PC-9 (cell line): ENCODE data around the gene AEN. TPM values are rescaled to one million over a fixed set of nuclear protein-coding genes. Genes with fewer than 3 reads are reported as not detected.

Source experiments
- BruUV-seq: library from RNA; stranded (reverse); fragments of 400-500 nt; replicated peaks from 2 replicates; lab custom pipeline; 2021; lab: Mats Ljungman, UMichigan
- CTCF ChIA-PET: fragments of 300-600 bp; sonication (Branson Sonifier 250); formaldehyde crosslinking; loops from one replicate; lab custom pipeline; 2022; ENCODE audit warnings: antibody characterized with exemption; lab: Charles Lee
- POLR2A ChIA-PET: fragments of 300-600 bp; sonication (Branson Sonifier 250); formaldehyde crosslinking; loops from one replicate; lab custom pipeline; 2022; ENCODE audit warnings: antibody characterized with exemption; ENCODE audit not compliant: unreplicated experiment; lab: Charles Lee
- DNase-seq, 2 experiments: peaks; one replicate each; pipeline versions ENCODE4 v3.0.0 to v3.0.0-alpha.2; 2015 to 2022; ENCODE audit warnings: mixed read lengths in 1 of 2
- H2AFZ ChIP-seq: fragments of 200-600 bp; sonication (generic); 2 replicates; pipeline ENCODE4 v1.8.1; 2017; ENCODE audit warnings: antibody characterized with exemption
- H3F3A ChIP-seq: fragments of 200-600 bp; sonication (generic); 2 replicates; pipeline ENCODE4 v1.8.1; 2017; ENCODE audit warnings: antibody characterized with exemption, mild to moderate bottlenecking, low read depth; ENCODE audit not compliant: insufficient read depth
- H3K27ac ChIP-seq: fragments of 200-600 bp; sonication (generic); 2 replicates; pipeline ENCODE4 v1.6.1; 2016; ENCODE audit warnings: mixed run types
- H3K27me3 ChIP-seq: fragments of 200-600 bp; sonication (generic); 2 replicates; pipeline ENCODE4 v1.6.1; 2016; ENCODE audit warnings: low read depth, mixed run types; ENCODE audit not compliant: insufficient read depth
- H3K36me3 ChIP-seq: fragments of 200-600 bp; sonication (generic); 2 replicates; pipeline ENCODE4 v1.6.1; 2016; ENCODE audit warnings: low read depth, mixed run types
- H3K4me1 ChIP-seq: fragments of 200-600 bp; sonication (generic); replicated peaks from 2 replicates; pipeline ENCODE4 v1.6.1; 2016; ENCODE audit warnings: mixed run types; ENCODE audit not compliant: insufficient read depth
- H3K4me2 ChIP-seq: fragments of 200-600 bp; sonication (generic); 2 replicates; pipeline ENCODE4 v1.6.1; 2017; ENCODE audit warnings: mixed run types
- H3K4me3 ChIP-seq: fragments of 200-600 bp; sonication (generic); 2 replicates; pipeline ENCODE4 v1.6.1; 2016; ENCODE audit warnings: mixed run types
- H3K79me2 ChIP-seq: fragments of 200-600 bp; sonication (generic); 2 replicates; pipeline ENCODE4 v1.6.1; 2017; ENCODE audit warnings: low read depth, mixed run types
- H3K9me2 ChIP-seq: fragments of 200-600 bp; sonication (generic); 2 replicates; pipeline ENCODE4 v1.8.1; 2017; ENCODE audit warnings: mild to moderate bottlenecking; ENCODE audit not compliant: insufficient read depth
- H3K9me3 ChIP-seq: fragments of 200-600 bp; sonication (generic); 2 replicates; pipeline ENCODE4 v1.8.1; 2016; ENCODE audit warnings: low read depth; ENCODE audit not compliant: insufficient read depth
- H4K20me1 ChIP-seq: fragments of 200-600 bp; sonication (generic); 2 replicates; pipeline ENCODE4 v1.8.1; 2017; ENCODE audit not compliant: insufficient read depth
- EZH2 ChIP-seq: fragments of 200-600 bp; sonication (generic); IDR thresholded peaks from 2 replicates; pipeline ENCODE4 v1.8.0; 2017; ENCODE audit warnings: antibody characterized with exemption, low read depth
- intact Hi-C: fragments of 100-400 bp; cut with micrococcal nuclease; formaldehyde crosslinking; loops from one replicate; pipeline ENCODE4 v1.10.0; 2022; ENCODE audit not compliant: unreplicated experiment
- total RNA-seq: library from RNA; stranded (reverse); gene quantifications from 2 replicates; pipeline ENCODE4 v1.2.3, GENCODE V29; 2021
- TF ChIP-seq, protein P1 (sequence below): fragments of 200-600 bp; sonication (generic); conservative IDR thresholded peaks from 2 replicates; pipeline ENCODE4 v1.6.1; 2017; ENCODE audit warnings: mixed run types, antibody characterized with exemption, mild to moderate bottlenecking, moderate library complexity

The AEN gene
- total RNA-seq, 1 experiment from 2014 or later = 7.8 TPM

DNA sequence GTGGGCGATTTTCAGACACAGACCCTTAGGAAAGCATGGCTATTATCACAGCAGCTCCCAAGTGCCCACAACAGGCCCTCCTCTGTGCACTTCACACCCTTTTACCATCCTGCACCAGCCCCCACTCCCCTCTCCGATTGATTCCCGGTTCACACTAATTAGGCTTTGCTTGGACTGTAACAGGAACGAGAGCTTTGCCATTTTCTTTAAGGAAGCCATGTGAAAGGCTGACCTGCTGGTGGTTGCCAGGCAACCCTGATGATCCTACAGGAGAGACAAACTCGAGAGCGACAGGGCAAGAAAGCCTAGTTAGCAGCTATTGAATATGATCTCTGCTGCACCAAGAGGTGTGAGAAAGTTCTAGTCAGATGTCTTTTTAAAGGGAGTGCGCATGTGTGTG, 46.5 kb upstream of the AEN start:
- no peak for TF ChIP-seq EZH2
- TF ChIP-seq, protein P1, sequence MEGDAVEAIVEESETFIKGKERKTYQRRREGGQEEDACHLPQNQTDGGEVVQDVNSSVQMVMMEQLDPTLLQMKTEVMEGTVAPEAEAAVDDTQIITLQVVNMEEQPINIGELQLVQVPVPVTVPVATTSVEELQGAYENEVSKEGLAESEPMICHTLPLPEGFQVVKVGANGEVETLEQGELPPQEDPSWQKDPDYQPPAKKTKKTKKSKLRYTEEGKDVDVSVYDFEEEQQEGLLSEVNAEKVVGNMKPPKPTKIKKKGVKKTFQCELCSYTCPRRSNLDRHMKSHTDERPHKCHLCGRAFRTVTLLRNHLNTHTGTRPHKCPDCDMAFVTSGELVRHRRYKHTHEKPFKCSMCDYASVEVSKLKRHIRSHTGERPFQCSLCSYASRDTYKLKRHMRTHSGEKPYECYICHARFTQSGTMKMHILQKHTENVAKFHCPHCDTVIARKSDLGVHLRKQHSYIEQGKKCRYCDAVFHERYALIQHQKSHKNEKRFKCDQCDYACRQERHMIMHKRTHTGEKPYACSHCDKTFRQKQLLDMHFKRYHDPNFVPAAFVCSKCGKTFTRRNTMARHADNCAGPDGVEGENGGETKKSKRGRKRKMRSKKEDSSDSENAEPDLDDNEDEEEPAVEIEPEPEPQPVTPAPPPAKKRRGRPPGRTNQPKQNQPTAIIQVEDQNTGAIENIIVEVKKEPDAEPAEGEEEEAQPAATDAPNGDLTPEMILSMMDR = no peak
- CTCF ChIA-PET = no interaction called here
- Histone ChIP-seq H3K4me3 (no peak overlapping the region), H3K4me1 (no peaks in the 10 kb centered on the region), H4K20me1 (no peaks in the 10 kb centered on the region), H3K4me2 (no peak overlapping the region), H3K36me3 (no peaks in the 10 kb centered on the region), H3K9me3 (no peaks in the 10 kb centered on the region), H3K9me2 (no peaks in the 10 kb centered on the region), H3K27ac (no peak overlapping the region), H2AFZ (no peak overlapping the region), H3K27me3 (peaks cover 76% of the 10 kb centered on the region), H3F3A (no peaks in the 10 kb centered on the region), H3K79me2 (no peaks in the 10 kb centered on the region)
- intact Hi-C loops = no loop called here
- no TSS peak for BruUV-seq
- no peak for DNase-seq
- POLR2A ChIA-PET = no interaction called here

DNA sequence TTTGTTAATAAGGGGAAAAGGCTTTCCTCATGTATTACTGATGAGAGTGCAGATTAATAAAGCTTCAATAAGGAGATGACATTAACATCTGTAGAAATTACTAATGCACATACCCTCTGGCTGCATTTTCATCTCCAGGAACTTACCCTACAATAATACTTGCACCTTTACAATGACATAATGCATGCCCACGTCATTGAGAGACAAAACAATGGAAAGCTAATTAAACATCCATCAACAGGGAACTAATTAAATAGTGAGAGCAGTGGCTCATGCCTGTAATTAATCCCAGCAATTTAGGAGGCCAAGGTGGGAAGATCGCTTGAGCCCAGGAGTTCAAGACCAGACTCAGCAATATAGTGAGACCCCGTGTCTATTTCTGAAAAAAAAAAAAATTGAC, 41.8 kb upstream of the AEN start:
- TF ChIP-seq, protein P1 = no peak
- no peak for TF ChIP-seq EZH2
- no peak overlapping the region for H3K4me3 ChIP-seq
- no peaks in the 10 kb centered on the region for H4K20me1 ChIP-seq
- H3K4me2 ChIP-seq = no peak overlapping the region
- H3K9me3 ChIP-seq = no peaks in the 10 kb centered on the region
- no peaks in the 10 kb centered on the region for H3K4me1 ChIP-seq
- no peaks in the 10 kb centered on the region for H3K79me2 ChIP-seq
- POLR2A ChIA-PET = no interaction called here
- no peak for DNase-seq
- H3K27me3 ChIP-seq = peaks cover 61% of the 10 kb centered on the region
- CTCF ChIA-PET = no interaction called here
- no peaks in the 10 kb centered on the region for H3K9me2 ChIP-seq
- H3F3A ChIP-seq = no peaks in the 10 kb centered on the region
- H3K36me3 ChIP-seq = no peaks in the 10 kb centered on the region
- no peak overlapping the region for H2AFZ ChIP-seq
- intact Hi-C loops = no loop called here
- no peak overlapping the region for H3K27ac ChIP-seq
- BruUV-seq = no TSS peak

DNA sequence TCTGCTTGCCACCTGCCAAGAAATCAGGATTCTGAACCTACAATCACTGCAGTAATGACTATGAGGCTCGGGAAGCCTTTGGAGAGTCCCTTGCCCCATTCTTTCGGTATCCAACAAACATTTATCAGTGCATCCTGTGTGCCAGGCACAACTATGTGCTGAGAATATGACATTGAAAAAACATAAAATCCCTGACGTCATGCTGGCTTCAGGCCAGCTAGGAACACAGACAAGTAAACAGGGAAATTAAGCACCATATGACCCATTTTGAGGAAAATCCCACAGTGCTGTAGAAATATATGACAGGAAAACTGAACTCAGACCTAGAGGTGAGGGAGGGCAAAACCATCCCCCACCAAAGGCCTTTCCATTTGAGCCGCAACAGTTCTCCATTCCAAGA, 40.6 kb upstream of the AEN start:
- Histone ChIP-seq H3K27me3 (peaks cover 61% of the 10 kb centered on the region), H3K4me3 (no peak overlapping the region), H3K79me2 (no peaks in the 10 kb centered on the region), H3F3A (no peaks in the 10 kb centered on the region), H2AFZ (no peak overlapping the region), H3K27ac (no peak overlapping the region), H4K20me1 (no peaks in the 10 kb centered on the region), H3K36me3 (no peaks in the 10 kb centered on the region), H3K4me2 (no peak overlapping the region), H3K9me3 (no peaks in the 10 kb centered on the region), H3K9me2 (no peaks in the 10 kb centered on the region), H3K4me1 (no peaks in the 10 kb centered on the region)
- ChIA-PET CTCF (no interaction called here), POLR2A (no interaction called here)
- intact Hi-C loops = no loop called here
- TF ChIP-seq EZH2 = no peak
- TF ChIP-seq, protein P1 = no peak
- no TSS peak for BruUV-seq
- no peak for DNase-seq
